Airway epithelial cell (primary cell): Measurements from ENCODE around the gene MED12. TPM values are rescaled to one million over a fixed set of nuclear protein-coding genes. Genes with fewer than 3 reads are reported as not detected.

Source experiments
- total RNA-seq: library from RNA; depleted of rRNA; stranded (reverse); fragments of >200 nt; gene quantifications from 2 replicates; pipeline ENCODE4 v1.2.3, GENCODE V29; 2015

Gene MED12
- 7.2 and 15.5 TPM in 2 replicates for total RNA-seq

GRCh38 chrX:71118032-71118984 lies at the start of gene MED12:
Gene MED12 (plus strand): TSS chrX:71118596. CDS start chrX:71118755, 159 bp downstream.

GRCh38 chrX:71095555-71095980 lies 22.8 kb upstream of the MED12 start, which contains the start of gene FOXO4:
Gene FOXO4 (plus strand): TSS chrX:71095851. CDS start chrX:71096529, 678 bp downstream.

GRCh38 chrX:71106427-71106826 lies 12.0 kb upstream of the MED12 start, which contains the start of gene CXorf65:
Gene CXorf65 (minus strand): TSS chrX:71106740. CDS start chrX:71106556, 184 bp downstream.

GRCh38 chrX:71111141-71111843 lies 7.1 kb upstream of the MED12 start, which contains the start of gene IL2RG:
Gene IL2RG (minus strand): TSS chrX:71111577. CDS start chrX:71111539, 38 bp downstream.

GRCh38 chrX:71144651-71145050 lies 26.3 kb downstream of the MED12 start, which contains the start of gene NLGN3:
Gene NLGN3 (plus strand): TSS chrX:71144841. CDS start chrX:71147750, 2,909 bp downstream.

Other genes with a start within 250 kb of the MED12 start
- gene TEX11, start 209.9 kb upstream of the MED12 start, total RNA-seq, result not detected in 2 replicates
- not detected in 2 replicates for gene SLC7A3, start 187.5 kb upstream of the MED12 start, total RNA-seq
- 54.8 and 67.6 TPM in 2 replicates for gene SNX12, start 50.3 kb upstream of the MED12 start, total RNA-seq
- gene FOXO4, start 22.7 kb upstream of the MED12 start, total RNA-seq, result 1.2 and 3.5 TPM in 2 replicates
- gene CXorf65, start 11.9 kb upstream of the MED12 start, total RNA-seq, result not detected in 2 replicates
- not detected in 2 replicates for gene IL2RG, start 7.0 kb upstream of the MED12 start, total RNA-seq
- gene NLGN3, start 26.2 kb downstream of the MED12 start, total RNA-seq, result 0.07 TPM in 1 of 2 replicates, not detected in the other
- gene GJB1, start 104.6 kb downstream of the MED12 start, total RNA-seq, result 0.14 TPM in 1 of 2 replicates, not detected in the other
- gene ZMYM3, start 135.5 kb downstream of the MED12 start, total RNA-seq, result 9.9 and 16.2 TPM in 2 replicates
- 276 and 299 TPM in 2 replicates for gene NONO, start 165.0 kb downstream of the MED12 start, total RNA-seq
- gene ITGB1BP2, start 183.2 kb downstream of the MED12 start, total RNA-seq, result 0.37 and 0.78 TPM in 2 replicates
- 8.0 and 14.6 TPM in 2 replicates for gene TAF1, start 247.8 kb downstream of the MED12 start, total RNA-seq